ENCODE data around the gene CORO2B.

GRCh38 chr15:68608844-68609232 lies 30.0 kb downstream of the CORO2B start:
- TF ChIP-seq CTCF (conservative IDR thresholded peaks at IDR 0.05): no peak
- TF ChIP-seq EZH2 (IDR thresholded peaks at IDR 0.05; ENCODE audit: low read depth): no peak

Measured in PC-9 (cell line).